ENCODE data around the gene RIOX2.

The RIOX2 gene

DNA sequence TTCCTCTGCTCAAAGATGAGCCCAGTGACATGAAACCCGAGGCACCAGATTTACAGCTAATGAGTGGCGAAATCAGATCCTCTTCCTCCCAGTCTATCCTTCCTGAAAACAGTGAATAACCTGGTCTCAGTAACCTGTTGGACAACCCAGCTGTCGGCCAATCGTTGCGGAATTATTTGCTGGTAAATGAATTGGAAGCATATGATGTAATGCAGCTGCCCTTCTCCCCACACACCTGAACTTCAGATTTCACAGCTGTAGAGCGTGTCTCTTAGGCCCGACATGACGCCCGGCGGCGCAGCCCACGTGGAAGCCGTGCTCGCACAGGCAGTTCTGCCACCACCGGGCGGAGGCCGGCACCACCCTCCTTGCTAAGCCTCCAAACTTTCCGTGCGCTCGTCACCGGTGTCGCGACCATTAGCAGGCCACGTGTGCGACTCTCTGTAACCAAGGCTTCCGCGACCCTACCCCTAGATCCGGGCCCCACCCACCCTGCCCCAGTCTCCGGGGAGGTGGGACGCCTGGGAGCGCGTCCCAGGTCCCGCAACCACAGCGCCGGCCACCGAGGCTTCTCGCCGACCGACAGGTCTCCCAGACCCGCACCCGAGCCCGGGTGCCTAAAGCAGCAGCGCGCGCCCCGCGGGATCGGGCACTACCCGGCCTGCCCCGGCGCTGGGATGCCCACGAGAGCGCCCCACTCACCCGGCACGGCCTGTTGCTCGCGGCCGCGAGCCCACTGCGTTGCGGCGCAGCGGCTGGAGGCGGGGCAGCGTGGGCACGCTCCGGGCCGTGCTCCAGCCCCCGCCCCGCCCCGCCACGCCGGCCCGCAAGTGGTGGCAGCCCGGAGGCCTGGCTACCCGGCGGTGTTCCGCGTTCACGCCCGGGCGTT, at the start of gene RIOX2:
TSS of gene RIOX2 (minus strand) at position 753 of the 889 bp plus-strand sequence. CDS start 4,838 bp downstream, outside the sequence.
- Histone ChIP-seq H3K27me3 (ENCODE audit: insufficient read depth, low read depth) (no peaks in the 10 kb centered on the region), H3K9ac (peak within 1 kb of the TSS; percentile 76), H3K4me1 (ENCODE audit: low read depth, poor library complexity, severe bottlenecking) (peaks cover 57% of the 10 kb centered on the region), H3K4me2 (peak within 1 kb of the TSS; percentile 91), H2AFZ (ENCODE audit: low read depth) (peak within 1 kb of the TSS; percentile 65), H4K20me1 (ENCODE audit: insufficient read depth) (no peaks in the 10 kb centered on the region), H3K79me2 (ENCODE audit: insufficient read depth, low read depth) (peaks cover 47% of the 10 kb centered on the region), H3K4me3 (IDR thresholded peaks at IDR 0.05; ENCODE audit: insufficient read depth, low read depth, low read length) (peak within 1 kb of the TSS; percentile 39), H3K36me3 (ENCODE audit: insufficient read depth) (no peaks in the 10 kb centered on the region), H3K27ac (peak within 1 kb of the TSS; percentile 55)
- TF ChIP-seq, protein P1, sequence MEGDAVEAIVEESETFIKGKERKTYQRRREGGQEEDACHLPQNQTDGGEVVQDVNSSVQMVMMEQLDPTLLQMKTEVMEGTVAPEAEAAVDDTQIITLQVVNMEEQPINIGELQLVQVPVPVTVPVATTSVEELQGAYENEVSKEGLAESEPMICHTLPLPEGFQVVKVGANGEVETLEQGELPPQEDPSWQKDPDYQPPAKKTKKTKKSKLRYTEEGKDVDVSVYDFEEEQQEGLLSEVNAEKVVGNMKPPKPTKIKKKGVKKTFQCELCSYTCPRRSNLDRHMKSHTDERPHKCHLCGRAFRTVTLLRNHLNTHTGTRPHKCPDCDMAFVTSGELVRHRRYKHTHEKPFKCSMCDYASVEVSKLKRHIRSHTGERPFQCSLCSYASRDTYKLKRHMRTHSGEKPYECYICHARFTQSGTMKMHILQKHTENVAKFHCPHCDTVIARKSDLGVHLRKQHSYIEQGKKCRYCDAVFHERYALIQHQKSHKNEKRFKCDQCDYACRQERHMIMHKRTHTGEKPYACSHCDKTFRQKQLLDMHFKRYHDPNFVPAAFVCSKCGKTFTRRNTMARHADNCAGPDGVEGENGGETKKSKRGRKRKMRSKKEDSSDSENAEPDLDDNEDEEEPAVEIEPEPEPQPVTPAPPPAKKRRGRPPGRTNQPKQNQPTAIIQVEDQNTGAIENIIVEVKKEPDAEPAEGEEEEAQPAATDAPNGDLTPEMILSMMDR (conservative IDR thresholded peaks at IDR 0.05; ENCODE audit: low read depth, low read length), result no peak

GRCh38 chr3:98020412-98020811, 48.2 kb upstream of the RIOX2 start:
- no peaks in the 10 kb centered on the region for H3K36me3 ChIP-seq (ENCODE audit: insufficient read depth)
- H3K9ac ChIP-seq, result no peak overlapping the region
- TF ChIP-seq, protein P1 (conservative IDR thresholded peaks at IDR 0.05; ENCODE audit: low read depth, low read length), result no peak
- H3K4me1 ChIP-seq (ENCODE audit: low read depth, poor library complexity, severe bottlenecking), result no peaks in the 10 kb centered on the region
- H3K79me2 ChIP-seq (ENCODE audit: insufficient read depth, low read depth), result no peaks in the 10 kb centered on the region
- no peaks in the 10 kb centered on the region for H3K27me3 ChIP-seq (ENCODE audit: insufficient read depth, low read depth)
- H2AFZ ChIP-seq (ENCODE audit: low read depth), result no peak overlapping the region
- H3K27ac ChIP-seq, result no peak overlapping the region
- no peaks in the 10 kb centered on the region for H4K20me1 ChIP-seq (ENCODE audit: insufficient read depth)
- no peak overlapping the region for H3K4me3 ChIP-seq (IDR thresholded peaks at IDR 0.05; ENCODE audit: insufficient read depth, low read depth, low read length)
- H3K4me2 ChIP-seq, result no peak overlapping the region

DNA sequence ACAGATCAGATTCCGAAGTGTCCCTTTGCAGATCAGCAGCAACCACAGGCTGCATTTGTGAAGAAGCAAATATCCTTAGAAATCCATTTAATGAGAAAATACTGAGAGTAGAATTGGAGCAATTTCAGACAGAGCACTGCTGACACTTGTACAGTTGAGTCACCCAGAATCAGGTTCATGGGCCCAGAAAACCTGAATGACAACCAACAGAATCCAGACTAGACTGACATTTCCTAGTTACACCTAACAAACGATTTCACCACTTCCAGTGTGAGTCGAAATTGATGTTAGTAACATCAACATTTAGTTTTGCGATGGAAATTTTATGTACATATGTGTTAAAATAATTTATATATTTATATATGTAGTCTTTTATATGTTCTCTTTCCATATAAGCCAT, 46.1 kb upstream of the RIOX2 start:
- no peak overlapping the region for H3K4me3 ChIP-seq (IDR thresholded peaks at IDR 0.05; ENCODE audit: insufficient read depth, low read depth, low read length)
- no peak overlapping the region for H2AFZ ChIP-seq (ENCODE audit: low read depth)
- no peaks in the 10 kb centered on the region for H3K4me1 ChIP-seq (ENCODE audit: low read depth, poor library complexity, severe bottlenecking)

DNA sequence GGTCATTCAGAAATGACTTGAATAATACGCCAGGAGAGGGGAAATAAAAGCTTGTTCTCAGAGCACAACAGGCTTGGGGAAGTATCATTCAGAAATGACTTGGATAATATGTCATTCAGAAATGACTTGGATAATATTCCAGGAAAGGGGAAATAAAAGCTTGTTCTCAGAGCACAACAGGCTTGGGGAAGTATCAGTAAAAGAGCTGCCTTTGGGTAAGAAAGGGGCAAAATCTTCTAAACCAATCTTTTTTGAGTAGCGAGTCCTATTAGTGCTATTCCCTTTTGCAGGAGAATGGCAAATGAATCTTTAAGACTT, 42.0 kb upstream of the RIOX2 start:
- no peak overlapping the region for H2AFZ ChIP-seq (ENCODE audit: low read depth)
- peaks cover 4% of the 10 kb centered on the region for H3K4me1 ChIP-seq (ENCODE audit: low read depth, poor library complexity, severe bottlenecking)
- no peak overlapping the region for H3K27ac ChIP-seq
- no peaks in the 10 kb centered on the region for H3K27me3 ChIP-seq (ENCODE audit: insufficient read depth, low read depth)
- H3K36me3 ChIP-seq (ENCODE audit: insufficient read depth), result no peaks in the 10 kb centered on the region
- H3K79me2 ChIP-seq (ENCODE audit: insufficient read depth, low read depth), result no peaks in the 10 kb centered on the region
- H4K20me1 ChIP-seq (ENCODE audit: insufficient read depth), result no peaks in the 10 kb centered on the region
- no peak overlapping the region for H3K4me3 ChIP-seq (IDR thresholded peaks at IDR 0.05; ENCODE audit: insufficient read depth, low read depth, low read length)
- H3K4me2 ChIP-seq, result no peak overlapping the region
- H3K9ac ChIP-seq, result no peak overlapping the region
- TF ChIP-seq, protein P1 (conservative IDR thresholded peaks at IDR 0.05; ENCODE audit: low read depth, low read length), result no peak

More for the DNA sequence above, 46.1 kb upstream of the RIOX2 start:
- no peaks in the 10 kb centered on the region for H4K20me1 ChIP-seq (ENCODE audit: insufficient read depth)
- TF ChIP-seq, protein P1 (conservative IDR thresholded peaks at IDR 0.05; ENCODE audit: low read depth, low read length), result no peak
- no peak overlapping the region for H3K27ac ChIP-seq
- no peaks in the 10 kb centered on the region for H3K79me2 ChIP-seq (ENCODE audit: insufficient read depth, low read depth)
- H3K36me3 ChIP-seq (ENCODE audit: insufficient read depth), result no peaks in the 10 kb centered on the region
- no peak overlapping the region for H3K9ac ChIP-seq
- no peak overlapping the region for H3K4me2 ChIP-seq
- no peaks in the 10 kb centered on the region for H3K27me3 ChIP-seq (ENCODE audit: insufficient read depth, low read depth)
